ENCODE measurements around the gene NAA30.

Gene NAA30

GRCh38 chr14:57400556-57401494 is 10.4 kb downstream of the NAA30 start:
- no peak for DNase-seq (ENCODE audit: low read depth)

GRCh38 chr14:57401501-57401900 is 11.1 kb downstream of the NAA30 start:
- no peak for DNase-seq (ENCODE audit: low read depth)

GRCh38 chr14:57402173-57402852 is 11.9 kb downstream of the NAA30 start:
- DNase-seq (ENCODE audit: low read depth), result no peak

GRCh38 chr14:57403521-57403864 is 13.1 kb downstream of the NAA30 start:
- DNase-seq (ENCODE audit: low read depth), result no peak

GRCh38 chr14:57405562-57405961 is 15.2 kb downstream of the NAA30 start:
- DNase-seq (ENCODE audit: low read depth), result no peak

GRCh38 chr14:57408037-57408436 is 17.7 kb downstream of the NAA30 start:
- DNase-seq (ENCODE audit: low read depth), result no peak

- no peak for DNase-seq (ENCODE audit: low read depth)
Measured at GRCh38 chr14:57408634-57409033, 18.2 kb downstream of the NAA30 start.

GRCh38 chr14:57412341-57412740 is 22.0 kb downstream of the NAA30 start:
- no peak for DNase-seq (ENCODE audit: low read depth)

- DNase-seq (ENCODE audit: low read depth), result no peak
Measured at GRCh38 chr14:57413849-57414248, 23.5 kb downstream of the NAA30 start.

- no peak for DNase-seq (ENCODE audit: low read depth)
Measured at GRCh38 chr14:57417228-57417627, 26.8 kb downstream of the NAA30 start.

- DNase-seq (ENCODE audit: low read depth), result no peak
Measured at GRCh38 chr14:57418999-57419398, 28.6 kb downstream of the NAA30 start.

- DNase-seq (ENCODE audit: low read depth), result no peak
Measured at GRCh38 chr14:57420033-57420432, 29.6 kb downstream of the NAA30 start.

GRCh38 chr14:57420986-57421385 is 30.6 kb downstream of the NAA30 start:
- no peak for DNase-seq (ENCODE audit: low read depth)

GRCh38 chr14:57435923-57436322 is 45.5 kb downstream of the NAA30 start:
- DNase-seq (ENCODE audit: low read depth), result no peak

GRCh38 chr14:57461777-57462320 is 71.5 kb downstream of the NAA30 start:
- DNase-seq (ENCODE audit: low read depth), result no peak

GRCh38 chr14:57462551-57462950 is 72.2 kb downstream of the NAA30 start:
- DNase-seq (ENCODE audit: low read depth), result no peak

GRCh38 chr14:57464008-57464730 is 73.8 kb downstream of the NAA30 start:
- DNase-seq (ENCODE audit: low read depth), result no peak
